Stimulated activated CD4-positive, alpha-beta T cell treated with anti-CD3 and anti-CD28 coated beads, Interleukin-15, amount 100 ng/mL, for 1 hour (primary cell): ENCODE data around the gene MARK3.
"Not testable (repeated sequence)": the region's sequence is repeated elsewhere in the genome, so short reads cannot be mapped to it uniquely, and the experiment has no call there.

Experiments
- DNase-seq, 2 donors: peaks; one replicate each; pipeline ENCODE4 v3.0.0-alpha.2; 2020; ENCODE audit warnings: low read depth in 1 of 2, low spot score in 1 of 2

Gene MARK3

DNA sequence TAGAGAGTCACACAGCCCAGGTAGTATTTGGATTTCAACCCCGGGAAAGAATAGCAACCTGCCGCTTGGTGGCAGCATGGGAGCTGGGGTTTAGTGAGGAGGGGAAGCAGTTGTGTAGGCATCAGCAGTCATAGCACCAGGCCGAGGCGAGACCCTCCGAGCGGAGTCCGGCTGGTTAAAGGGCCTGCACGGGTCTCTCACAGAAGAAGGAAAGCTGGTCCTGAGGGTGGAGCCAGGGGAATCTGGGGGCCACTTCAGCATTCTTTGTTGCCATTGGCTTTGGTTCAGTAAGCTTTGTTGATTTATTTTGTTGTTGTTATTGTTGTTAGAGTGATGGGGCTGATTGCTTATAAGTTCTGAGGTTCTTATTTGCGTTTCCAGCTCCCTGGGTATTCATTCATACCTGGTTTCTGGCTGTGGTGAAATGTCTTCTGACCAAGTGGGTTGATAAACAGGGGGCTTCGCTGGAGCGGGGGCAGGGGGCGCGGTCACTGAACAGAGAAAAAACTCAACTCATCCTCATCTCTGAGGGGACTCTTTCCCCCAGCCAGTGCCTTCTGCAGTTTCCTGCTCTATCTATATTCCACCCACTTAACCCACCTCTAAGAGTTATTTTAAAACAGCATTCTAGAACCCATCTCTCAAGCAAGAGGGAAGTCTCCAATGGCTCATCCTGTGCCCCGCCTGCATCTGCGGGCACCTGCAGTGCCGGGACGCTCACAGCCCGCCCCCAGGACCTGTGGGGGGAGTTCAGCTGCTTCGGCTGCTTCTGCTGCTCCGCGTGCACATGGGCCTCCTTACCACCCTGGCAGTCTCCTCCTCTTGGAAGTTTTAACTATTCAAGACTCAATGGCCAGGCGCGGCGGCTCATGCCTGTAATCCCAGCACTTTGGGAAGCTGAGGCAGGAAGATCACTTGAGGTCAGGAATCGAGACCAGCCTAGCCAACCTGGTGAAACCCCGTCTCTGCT is 125.8 kb downstream of the MARK3 start:
- DNase-seq: no peak

DNA sequence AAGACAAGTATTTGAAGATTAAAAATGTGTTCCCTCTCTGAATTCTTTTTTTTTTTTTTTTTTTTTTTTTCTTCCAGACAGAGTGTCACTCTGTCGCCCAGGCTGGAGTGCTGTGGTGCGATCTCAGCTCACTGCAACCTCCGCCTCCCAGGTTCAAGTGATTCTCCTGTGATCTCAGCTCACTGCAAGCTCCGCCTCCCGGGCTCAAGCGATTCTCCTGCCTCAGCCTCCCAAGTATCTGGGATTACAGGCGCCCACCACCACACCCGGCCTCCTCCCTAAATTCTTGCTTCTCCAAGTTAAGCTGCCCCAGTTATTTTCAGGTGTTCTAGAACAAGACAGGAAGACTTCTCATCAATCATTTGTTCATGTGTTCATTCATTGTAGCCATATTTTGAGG is 127.0 kb downstream of the MARK3 start:
- DNase-seq: not testable (repeated sequence)

DNA sequence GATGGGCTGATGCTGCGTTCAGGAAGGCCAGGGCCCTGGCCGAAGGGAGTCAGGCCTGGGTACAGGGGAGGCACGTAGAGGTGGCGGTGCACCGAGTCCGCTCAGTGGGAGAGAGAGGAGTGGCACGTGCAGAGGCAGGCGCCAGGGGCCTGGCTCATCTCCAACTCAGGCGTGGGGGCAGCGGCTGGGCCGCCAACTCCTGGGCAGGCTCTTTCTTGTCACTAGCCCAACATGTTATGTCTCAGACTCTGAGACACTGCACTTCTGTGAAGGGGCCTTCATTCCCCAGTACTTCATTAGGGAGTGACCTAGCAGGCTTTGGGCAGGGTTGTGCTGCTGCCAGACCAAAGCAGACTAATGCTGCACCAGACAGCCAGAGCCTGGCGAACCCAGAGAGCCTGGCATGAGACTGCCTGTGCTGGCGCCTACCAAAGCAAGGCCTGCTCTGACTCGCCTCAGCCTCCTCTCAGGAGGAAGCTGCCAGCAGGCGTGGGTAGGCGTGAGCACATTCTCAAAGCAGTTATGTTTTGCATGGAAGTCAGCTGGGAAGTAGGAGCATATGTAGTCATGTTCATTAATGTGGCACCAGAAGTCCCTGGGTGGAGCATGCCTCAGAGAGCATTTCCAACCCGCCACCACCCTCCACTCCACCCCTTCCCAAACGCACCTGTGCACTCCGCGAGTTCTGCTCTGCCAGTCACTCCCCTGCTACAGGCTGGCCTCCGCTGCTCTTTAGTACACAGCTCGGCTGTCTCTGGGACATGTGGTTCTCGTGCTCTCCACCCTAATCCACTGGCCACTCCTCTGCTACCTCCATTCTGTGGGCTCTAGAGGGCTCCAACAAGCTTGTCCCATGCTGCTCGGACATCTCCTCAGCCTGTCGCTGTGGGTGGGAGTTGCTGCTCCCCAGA is 127.7 kb downstream of the MARK3 start:
- DNase-seq: no peak

DNA sequence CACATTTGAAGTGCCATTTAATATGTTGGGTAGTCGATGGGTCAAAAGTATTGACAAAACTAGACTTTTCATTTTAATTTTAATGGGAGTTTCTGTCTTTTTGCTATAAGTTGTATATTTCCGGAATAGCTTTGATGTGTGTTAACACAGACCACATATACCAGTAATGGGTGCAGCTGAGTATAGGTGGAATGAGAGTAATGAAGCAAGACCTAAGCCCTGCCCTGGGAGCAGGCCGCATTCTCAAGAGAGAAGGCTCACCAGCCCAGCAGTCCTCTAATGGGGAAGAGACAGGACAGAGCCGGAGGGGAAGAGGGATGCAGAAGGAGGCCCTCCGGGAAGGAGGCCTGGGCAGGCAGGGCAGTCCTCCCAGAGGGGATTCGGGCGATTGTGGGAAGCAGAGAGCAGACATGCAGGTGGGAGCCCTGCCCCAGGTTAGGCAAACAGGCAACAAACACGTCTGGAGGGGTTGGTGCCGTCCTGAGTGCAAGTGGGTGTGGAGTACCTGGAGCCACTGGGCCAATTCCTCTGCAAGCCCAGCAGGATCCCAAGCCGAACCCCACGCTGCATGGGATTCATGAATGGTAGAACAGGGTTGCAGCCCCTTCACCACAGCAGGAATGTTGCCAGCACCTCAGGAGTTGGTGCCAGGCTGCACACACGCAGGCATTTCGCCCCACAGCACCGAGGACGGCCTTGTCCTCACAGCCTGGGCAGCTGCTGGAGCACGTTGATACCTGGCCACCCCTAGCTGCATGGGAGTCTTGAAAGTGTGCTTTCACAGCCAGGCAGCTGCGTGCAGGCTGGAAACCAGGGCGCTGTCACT is 129.6 kb downstream of the MARK3 start:
- no peak for DNase-seq

DNA sequence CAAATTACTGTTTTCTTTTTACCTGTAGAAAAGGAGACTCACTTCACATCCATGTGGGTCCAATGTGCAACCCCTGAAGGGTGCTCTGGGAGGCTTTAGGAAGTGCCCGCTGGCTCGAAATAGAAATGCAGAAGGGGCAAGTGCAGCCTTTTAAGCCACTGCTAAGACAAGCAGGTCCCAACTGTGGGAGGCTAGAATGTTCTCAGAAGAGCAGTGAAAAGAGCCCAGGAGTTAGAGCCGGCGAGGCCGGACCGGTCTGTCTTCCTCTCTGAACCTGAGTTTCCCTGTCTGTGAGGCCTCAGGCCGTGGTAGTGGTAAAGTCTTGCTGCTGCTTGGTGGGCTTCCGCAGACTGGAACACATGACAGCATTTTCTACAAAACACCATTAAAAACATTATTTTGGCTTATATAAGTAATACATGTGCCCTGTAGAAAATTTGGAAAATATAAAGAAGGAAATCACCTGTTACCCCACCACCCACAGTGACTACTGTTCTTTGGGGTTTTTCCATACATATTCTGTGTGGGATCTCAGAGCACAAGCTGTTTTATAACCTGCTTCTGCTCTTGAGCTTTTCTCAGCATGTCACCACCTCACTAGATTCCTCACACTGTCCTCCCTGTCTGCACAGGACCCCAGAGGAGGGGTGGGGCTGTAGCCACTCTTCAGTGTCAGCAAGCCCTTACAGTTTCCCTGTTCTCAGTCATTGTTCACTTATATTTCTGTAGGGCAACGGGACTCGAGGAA is 131.4 kb downstream of the MARK3 start:
- no peak for DNase-seq

DNA sequence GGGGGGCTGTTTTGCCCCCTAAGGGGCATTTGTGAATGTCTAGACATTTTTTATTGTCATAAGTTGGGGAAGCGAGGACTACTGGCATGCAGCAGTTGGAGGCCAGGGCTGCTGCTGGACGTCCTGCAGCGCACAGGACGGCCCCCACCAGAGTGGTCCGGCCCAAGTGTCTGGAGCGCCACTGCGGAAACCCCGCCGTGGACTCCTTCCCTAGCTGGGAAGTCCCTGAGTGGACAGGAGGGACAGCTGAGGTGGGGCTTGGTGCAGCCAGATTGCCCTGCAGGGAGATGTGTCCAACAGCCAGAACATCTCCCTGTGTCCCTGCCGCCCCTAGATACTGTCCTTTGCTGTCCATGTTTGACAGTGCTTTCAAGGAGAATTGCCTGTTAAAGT is 132.0 kb downstream of the MARK3 start:
- no peak for DNase-seq

DNA sequence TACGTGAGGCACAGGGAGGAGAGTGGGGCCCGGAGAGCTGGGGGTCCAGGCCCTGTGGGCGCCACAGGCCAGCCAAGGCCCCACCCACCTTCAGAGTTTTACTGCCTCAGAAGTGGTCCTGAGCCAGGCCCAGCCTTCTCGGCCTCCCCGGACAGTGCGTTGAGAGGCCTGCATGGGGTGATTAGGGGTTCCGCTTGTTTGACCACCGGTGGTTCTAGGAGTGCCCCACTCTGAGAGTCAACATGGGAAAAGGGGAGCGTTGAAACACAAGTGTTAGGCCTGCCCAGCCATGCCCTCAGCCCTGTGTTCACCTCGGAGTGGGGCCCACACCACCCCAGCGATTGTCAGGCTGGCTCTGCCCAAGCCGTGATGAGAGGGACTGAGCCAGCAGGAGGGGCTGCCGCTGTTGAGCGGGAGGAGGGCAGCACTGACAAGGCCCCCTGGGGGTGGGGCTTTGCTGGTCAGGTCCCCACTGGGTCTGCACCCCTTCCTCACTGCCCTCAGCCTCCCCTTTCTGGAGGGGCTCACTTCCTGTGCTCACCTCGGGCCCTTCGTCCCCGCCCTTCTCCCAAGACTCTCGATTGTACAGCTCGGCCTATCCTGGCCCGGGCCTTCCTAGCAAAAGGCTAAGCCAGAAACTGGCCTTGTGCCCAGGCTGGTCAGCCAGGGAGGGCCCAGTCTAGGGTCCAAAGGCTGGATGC is 132.7 kb downstream of the MARK3 start:
- DNase-seq: no peak

DNA sequence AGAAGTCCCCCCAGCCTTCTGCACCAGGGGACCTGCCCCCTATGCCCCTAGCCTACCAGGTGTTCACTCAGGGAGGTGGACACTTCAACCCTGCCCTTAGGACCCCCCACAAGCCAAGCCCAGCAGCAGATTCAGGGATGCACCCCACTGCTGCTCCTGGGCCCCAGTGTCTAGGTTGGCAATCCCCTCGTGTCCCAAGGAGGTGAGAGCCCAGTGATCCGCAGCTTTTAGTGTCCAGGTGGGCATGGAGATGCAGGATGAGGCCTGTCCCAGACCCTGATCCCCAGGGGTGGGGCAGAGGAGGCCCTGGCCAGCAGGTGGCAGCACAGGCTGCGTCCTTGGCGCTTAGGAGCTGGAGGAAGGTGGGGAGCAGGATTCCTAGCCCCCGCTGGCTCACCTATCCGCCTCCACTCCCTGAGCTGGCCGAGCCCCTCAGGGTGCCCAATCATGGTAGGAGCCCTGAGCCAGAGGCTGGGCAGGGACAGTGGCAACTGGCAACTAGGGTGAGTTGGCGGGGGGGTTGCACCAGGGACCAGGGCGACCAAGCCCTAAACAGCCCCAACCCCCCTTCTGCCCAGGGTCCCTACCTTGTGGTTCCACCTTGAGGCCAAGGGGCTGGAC is 133.3 kb downstream of the MARK3 start:
- DNase-seq: peak; percentile 26 to 50

DNA sequence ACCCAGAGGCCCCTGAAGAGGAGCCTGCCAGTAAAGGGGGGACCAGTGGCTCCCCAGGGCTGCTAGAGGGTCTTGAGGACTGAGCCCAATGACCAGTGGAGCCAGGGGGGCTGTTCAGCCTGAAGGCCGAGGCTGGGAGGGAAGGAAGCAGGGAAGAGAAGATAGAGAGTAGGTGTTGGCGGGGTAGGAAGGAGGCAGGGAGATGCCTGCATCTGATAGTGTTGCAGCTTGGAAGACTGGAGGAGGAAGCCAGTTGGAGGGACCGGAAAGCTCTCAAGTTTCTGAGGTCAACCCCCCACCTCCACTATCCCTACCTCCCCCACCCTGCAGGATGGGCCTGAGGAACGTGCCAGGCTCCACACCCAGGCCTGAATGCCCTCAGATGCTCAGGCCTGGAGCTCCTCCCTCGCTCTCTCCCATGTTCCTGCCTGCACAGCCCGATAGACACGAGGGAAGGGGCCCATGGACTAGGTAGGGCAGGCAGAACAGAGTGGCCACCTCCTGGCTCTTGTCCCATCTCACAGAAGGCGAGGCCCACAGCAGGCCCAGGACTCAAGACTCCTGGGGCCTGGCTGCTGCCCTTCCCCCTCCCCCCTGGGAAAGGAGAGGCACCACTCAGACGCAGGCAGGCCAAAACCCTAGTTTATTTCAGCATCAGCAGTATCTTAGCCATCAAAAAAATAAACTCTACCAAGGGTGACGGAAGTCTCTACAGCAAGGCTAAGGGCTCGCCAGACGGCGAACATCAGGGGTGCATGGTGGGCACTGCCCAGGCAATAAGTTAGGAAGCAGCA is 134.0 kb downstream of the MARK3 start:
- DNase-seq: no peak

DNA sequence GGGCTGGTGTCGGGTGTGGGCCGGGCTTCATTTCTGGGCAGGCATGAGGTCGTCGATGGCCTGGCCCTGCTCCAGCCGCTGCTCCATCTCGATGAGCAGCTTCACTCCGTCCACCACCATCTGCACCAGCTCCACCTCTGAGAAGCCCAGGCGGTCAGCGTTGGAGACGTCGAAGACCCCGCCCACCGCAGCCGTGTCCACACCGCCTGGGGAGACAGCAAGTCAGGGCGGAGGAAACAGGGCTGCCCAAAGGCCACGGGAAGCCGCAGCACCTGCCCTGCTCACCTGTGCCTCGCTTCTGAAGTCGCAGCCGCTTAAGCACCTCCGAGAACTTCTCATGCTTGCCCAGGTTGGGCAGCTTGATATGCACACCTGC is 134.6 kb downstream of the MARK3 start:
- no peak for DNase-seq

DNA sequence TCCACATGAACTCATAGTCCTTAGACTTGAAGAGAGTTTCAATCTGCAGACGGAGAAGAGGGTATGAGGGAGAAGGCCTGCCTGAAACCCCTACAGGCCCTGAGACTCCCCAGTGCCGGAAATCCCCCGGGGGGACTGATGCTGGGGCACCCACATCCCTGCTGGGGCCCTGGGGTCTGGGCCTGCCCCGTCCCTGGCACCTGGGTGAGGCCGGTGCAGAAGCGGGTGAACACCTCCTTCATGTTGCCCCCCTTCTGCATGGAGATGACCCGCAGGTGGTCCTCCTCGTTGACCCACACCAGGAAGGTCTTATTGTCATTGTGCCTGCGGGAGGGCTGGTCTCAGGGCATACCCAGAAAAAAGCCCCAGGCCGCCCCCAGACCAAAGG is 135.0 kb downstream of the MARK3 start:
- DNase-seq: no peak

DNA sequence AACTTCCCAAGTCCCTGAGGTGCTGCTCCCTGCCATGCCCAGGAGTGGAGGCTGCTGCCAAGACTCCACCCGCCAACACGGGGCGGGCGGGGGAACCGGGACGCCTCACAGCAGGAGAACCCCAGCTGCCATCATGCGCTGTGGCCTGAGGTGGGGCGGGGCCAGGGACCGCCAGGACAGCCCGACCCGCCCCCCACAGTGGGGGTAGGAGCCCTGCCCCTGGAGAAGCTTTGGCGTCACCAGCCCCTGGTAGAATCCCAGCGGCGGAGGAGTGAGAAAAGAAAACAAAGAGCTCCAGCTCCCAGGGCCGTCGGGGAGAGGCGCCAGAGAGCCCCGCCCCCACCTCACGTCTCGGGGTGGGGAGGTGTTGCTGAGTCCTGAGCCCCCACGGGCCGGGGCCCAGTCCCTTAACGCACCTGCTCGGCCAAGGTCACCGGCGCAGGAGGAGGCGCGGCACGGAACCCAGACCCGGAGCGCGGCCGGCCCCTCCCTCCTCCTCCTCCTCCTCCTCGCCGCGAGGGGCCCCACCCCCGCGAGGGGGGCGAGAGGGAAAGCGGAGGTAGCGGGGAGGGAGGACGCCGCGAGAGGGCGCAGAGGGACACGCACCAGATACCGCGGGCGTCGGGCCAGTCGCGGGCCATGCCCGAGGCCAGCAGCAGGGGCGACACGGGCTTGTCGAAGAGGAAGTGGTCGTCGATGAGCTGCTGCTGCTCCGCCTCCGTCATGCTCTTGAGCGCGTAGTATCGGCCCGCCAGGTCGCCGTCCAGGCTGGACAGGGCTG is 135.6 kb downstream of the MARK3 start:
- DNase-seq: peak; percentile 38 to 52

DNA sequence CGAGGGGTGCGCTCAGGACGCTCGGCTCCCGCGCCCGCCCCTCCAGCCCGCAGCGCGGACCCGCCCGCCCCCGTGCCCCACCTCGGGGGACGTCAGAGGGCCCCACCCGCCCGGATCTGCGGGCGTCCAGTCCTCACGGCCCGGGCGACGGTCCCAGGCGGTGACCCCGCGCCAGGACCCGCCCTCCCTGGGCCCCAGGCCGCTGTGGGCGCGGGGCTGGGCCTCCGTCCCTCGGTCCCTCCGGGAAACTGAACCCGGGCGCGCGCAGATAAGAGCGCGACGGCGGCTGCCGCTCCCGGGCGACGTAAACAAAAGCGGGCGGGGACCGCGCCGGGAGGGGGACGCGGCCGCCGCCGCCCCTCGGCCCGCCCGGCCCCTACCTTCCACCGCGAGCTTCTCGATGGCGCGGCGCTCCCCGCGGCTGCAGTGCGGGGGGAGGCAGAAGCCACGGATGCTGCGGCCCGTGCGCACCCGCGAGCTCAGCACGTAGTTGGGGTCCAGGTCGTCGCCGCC is 136.3 kb downstream of the MARK3 start:
- no peak for DNase-seq

DNA sequence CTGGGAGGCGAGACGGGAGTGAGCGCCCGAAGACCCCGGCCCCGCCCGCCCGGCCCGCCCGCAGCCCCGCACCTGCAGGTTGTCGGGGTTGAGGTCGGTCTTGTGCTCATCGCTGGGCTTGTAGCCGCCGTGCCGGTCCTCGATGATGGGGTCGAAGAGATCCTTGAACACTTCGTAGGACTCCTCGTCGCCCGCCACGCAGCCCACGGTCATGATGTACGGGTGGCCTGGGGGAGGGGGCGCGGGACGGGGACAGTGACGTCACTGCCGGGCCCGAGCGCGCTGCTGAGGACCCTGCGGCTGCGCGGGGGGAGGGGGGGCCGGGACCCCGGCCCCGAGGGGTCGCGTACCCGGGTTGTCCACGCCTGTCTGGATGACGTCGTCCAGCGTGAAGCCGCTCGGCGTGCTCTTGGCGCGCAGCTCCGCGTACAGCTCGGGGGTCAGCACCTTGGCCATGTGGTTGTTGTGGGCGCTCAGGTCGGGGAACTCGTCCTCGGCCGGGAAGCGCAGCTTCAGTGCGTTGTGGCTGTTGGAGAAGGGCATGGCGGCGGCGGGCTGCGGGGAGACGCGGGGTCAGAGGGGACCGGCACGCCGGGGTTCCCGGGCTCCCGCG is 136.8 kb downstream of the MARK3 start:
- DNase-seq: no peak

DNA sequence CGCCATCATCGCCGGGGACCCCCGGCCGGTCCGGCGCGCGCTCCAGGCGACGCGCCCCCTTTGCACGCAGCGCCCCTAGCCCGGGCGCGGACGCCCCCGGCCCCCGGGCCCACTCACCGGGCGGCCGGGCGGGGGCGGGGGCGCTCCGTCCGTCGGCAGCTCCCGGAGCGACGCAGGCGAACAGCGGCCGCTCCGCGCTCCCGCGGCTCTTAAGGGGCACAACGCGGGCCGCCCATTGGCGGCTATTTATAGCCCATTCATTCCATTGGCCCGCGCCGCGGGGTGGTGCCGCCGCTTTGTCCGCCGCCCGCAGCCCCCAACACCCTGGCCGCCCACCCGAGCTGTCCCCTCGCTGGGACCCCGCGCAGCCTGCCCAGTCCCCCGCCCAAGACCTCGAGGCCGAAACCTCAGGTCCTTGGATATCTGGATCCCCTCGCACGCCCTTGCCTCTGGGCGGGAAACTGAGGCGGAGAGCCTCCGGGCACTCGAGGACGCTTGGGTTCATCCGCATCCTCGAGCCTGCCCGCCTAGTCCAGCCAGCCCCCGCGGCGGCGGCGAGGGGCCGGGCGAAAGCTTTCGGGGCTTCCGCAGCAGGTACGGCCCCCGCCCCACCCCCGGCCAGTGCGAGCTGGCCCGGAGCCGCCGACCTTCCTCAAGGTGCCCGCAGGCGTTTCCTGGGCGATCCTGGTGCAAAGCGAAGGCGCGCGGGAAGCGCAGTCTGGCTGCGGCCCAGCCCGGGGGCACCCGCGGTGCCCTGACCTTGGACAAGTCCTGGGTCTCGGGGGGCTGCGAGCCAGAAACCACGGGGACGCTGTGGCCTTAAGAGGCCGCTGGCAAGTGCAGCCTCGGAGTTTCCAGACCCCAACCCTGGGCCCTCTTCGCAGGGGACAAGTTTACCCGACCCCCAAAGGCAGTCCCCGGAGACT is 137.7 kb downstream of the MARK3 start, which contains the start of gene CKB:
Gene CKB (minus strand): TSS at position 182 of the 926 bp plus-strand sequence. CDS start 337 bp downstream, outside the sequence.
- DNase-seq: no peak

DNA sequence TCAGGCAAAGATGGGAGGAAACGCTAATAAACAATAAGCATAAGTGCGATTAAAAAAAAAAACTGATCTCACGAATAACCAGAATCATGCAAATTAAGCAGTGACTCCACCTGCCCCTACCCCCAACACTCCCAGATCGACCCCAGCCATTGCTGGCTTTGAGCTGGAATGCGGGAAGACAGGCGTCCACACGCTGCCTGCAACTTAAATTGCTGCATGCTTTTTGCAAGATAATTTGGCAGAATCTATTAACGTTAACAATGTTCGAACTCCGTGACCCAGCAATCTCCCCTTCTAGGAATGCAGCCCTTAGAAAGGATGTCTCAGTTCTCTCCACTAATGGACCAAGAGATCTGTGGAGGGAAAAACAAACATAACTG is 138.3 kb downstream of the MARK3 start:
- DNase-seq: no peak
